SK-N-SH (cell line): ENCODE results near the gene CACNA2D1.

Experiments
- CHD2 ChIP-seq: fragments of 150-350 bp; IDR thresholded peaks from 2 replicates; pipeline ENCODE4 v1.6.1; 2018; ENCODE audit warnings: low read length; ENCODE audit not compliant: partially characterized antibody
- CTCF ChIP-seq: fragments of 200-600 bp; sonication (generic); IDR thresholded peaks from 2 replicates; pipeline ENCODE4 v1.6.1; 2017; ENCODE audit warnings: antibody characterized with exemption, mild to moderate bottlenecking, moderate library complexity
- EP300 ChIP-seq, 2 experiments: IDR thresholded peaks; 2 replicates each; pipeline versions ENCODE4 v1.4.0 to v1.6.1; 2012; ENCODE audit warnings: borderline replicate concordance in 1 of 2, low read depth in 1 of 2, low read length in 1 of 2
- SIN3A ChIP-seq: IDR thresholded peaks from 2 replicates; pipeline ENCODE4 v1.6.1; 2012; ENCODE audit warnings: low read depth, mild to moderate bottlenecking, low read length, moderate library complexity, borderline replicate concordance

- TF ChIP-seq EP300 (IDR thresholded peaks at IDR 0.05; ENCODE audit: borderline replicate concordance in 1 of 2, low read depth in 1 of 2, low read length in 1 of 2) (no peak), CTCF (no peak), CHD2 (no peak), SIN3A (no peak)
Observed at GRCh38 chr7:82079527-82079926, 364.1 kb downstream of the CACNA2D1 start.
